Activated CD8-positive, alpha-beta memory T cell treated with anti-CD3 and anti-CD28 coated beads for 24 hours (primary cell): ENCODE data around the gene DEPDC4.
"Not testable (repeated sequence)": the region's sequence is repeated elsewhere in the genome, so short reads cannot be mapped to it uniquely, and the experiment has no call there.

ENCODE experiments used
- DNase-seq: peaks from one replicate; pipeline ENCODE4 v3.0.0-alpha.2; 2020

The DEPDC4 gene

DNA sequence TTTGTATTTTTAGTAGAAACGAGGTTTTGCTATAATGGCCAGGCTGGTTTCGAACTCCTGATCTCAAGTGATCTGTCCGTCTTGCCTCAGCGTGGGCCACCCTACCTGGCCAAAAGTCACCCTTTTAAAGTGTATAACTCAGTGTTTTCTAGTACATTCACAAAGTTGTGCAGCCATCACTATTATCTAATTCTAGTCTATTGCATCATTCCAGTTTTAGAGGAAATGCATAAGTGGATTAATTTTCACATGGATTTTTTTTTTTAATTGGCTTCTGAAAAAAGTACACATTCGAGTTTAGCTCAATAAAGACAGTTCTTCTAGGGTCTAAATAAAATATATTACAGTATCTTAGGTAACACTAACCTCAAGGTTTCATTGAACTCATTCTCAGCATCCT lies 3.7 kb downstream of the DEPDC4 start:
- no peak for DNase-seq

- no peak for DNase-seq
These were observed 8.8 kb downstream of the DEPDC4 start for GRCh38 chr12:100258127-100258526.

GRCh38 chr12:100254876-100255275 lies 12.0 kb downstream of the DEPDC4 start:
- no peak for DNase-seq

- DNase-seq, result no peak
These were observed 13.4 kb downstream of the DEPDC4 start for GRCh38 chr12:100253437-100253836.

GRCh38 chr12:100251917-100252316 lies 15.0 kb downstream of the DEPDC4 start:
- no peak for DNase-seq

- DNase-seq, result no peak
These were observed 16.9 kb downstream of the DEPDC4 start for GRCh38 chr12:100249941-100250340.

DNA sequence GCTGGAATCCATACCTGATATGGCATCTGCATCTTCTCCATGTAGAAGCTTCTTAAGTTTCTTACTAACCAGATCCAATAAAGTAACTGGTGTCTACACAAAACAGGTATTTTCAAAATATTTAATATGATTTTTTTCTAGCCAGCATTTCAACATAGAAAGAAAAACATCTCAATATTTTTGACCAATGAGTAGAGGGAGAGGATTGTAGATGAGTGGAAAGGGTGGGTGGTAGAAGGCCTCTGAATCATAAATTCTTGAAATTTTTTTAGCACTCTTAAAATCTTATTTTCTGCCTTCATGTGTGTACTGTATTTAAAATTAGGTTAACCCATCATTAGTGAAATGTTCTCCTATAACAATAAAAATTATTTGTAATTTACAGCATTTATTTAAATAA lies 18.0 kb downstream of the DEPDC4 start:
- DNase-seq, result no peak

- DNase-seq, result no peak
These were observed 19.1 kb downstream of the DEPDC4 start for GRCh38 chr12:100247765-100248164.

- no peak for DNase-seq
These were observed 23.7 kb downstream of the DEPDC4 start for GRCh38 chr12:100243137-100243536.

DNA sequence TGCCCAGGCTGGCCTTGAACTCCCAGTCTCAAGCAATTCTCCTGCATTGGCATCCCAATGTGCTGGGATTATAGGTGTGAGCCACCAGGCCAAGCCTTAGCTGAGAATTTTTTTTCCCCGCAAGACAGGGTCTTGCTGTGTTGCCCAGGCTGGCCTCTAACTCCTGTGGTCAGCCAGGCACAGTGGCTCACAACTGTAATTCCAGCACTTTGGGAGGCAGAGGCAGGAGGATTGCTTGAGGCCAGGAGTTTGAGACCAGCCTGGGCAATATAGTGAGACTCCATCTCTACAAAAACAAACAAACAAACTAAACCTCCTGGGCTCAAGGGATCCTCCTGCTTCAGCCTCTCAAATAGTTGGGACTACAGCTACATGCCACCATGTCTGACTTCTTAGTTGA lies 27.3 kb downstream of the DEPDC4 start:
- no peak for DNase-seq

DNA sequence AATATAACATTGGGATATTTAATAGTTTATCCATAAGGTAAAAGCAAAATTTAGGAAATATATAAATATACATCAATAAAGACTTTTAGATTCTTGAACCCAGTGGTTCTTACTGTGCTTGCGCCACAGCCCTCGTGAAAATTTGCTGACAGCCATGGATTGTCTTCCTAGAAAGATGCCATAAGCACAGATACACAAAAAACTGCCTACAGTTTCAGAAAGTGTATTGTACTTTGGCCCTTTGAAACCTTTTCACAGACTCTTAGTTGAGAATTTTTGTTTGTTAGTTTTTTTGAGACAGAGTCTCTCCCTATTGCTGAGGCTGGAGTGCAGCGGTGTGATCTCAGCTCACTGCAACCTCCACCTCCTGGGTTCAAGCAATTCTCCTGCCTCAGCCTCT lies 28.1 kb downstream of the DEPDC4 start:
- no peak for DNase-seq

DNA sequence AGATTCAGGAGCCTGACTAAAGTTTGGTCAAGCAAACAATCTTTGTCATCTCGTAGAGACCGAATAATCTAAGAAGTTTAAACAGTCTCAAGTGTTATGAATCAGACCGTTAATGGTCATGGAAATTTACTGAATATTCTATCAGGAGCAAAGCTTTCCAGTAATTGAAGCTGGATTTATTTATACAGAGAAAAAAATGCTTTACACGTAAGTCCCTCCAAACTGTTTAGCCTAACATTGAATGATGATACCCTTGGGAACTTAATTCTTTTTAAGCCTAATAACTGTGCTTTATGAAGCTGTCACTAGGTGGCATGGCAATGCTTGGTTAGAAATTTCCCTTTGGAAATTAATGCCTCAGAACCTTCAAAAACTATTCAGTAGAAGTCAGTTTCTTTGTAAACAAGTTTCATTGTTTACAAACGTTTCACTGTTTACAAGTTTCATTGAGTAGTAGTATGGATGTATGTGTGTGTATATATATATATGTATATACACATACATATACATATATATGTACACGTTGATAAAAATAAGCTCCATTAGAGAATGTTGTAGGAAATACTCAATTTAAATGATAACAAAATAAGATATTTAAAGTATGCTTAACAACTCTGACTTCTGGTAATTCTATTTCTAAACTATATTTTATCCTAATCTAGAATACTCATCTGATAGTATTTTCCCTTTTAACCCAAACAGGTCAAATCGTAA lies 32.1 kb downstream of the DEPDC4 start:
- no peak for DNase-seq

GRCh38 chr12:100234166-100234565 lies 32.7 kb downstream of the DEPDC4 start:
- DNase-seq, result no peak

- not testable (repeated sequence) for DNase-seq
These were observed 35.0 kb downstream of the DEPDC4 start for GRCh38 chr12:100231873-100232272.

DNA sequence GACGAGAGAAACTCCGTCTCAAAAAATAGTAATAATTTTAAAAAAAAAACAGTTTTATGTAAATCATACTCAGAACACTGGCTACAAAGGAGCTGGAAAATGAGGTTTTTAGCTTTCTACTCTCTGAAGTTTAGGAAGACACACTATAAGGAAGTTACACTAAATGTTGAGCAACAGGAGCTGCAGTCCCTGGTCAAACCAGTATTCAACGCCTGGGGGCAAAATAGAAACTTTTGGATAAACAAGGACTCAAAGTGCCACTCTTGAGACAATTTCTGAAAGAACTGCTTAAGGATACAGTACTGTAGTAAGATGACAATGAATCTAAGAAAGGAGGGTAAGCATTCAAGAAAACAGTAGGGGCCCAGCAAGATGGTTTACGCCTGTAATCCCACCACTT lies 37.0 kb downstream of the DEPDC4 start:
- no peak for DNase-seq

DNA sequence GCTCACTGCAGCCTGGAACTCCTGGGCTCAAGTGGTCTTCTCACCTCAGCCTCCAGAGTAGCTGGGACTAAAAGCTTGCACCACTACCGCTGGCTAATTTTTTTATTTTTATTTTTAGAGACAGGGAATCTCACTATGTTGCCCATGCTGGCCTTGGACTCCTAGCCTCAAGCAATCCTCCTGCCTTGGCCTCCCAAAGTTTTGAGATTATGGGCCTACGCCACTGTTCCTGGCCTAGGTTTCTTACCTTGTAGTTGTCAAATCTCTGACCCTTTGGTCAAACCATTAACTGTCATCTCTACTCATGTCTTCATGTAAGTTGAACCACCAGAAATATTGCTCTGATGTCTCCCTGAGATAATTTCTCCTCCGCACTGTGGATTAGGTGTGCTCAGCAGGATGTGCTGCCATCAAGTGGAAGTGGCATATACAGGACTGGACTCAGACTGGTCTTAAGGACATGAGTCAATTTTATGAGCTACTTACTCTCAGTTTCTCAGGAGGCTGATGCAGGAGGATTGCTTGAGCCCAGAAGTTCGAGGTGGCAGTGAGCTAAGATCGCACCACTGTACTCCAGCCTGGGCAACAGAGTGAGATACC lies 37.7 kb downstream of the DEPDC4 start:
- DNase-seq, result no peak

DNA sequence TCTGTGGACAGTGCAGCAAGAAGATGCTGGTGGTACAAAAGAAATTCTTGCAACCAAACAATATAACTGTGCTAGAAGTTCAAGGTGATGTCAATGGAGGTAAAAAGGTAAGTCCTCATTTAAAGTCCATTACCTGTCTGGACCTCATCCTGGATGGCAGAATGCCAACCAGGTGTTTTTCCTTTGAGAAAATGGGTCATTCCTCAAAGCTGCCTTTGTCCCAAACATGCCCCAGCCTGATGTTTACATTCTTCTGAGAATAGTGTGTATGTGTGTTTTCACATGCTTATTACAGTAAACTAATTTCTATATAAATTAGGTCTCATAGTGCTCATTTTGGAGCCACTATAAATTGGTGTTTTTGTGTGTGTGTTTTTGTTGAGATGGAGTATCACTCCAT lies 41.4 kb downstream of the DEPDC4 start:
- no peak for DNase-seq

DNA sequence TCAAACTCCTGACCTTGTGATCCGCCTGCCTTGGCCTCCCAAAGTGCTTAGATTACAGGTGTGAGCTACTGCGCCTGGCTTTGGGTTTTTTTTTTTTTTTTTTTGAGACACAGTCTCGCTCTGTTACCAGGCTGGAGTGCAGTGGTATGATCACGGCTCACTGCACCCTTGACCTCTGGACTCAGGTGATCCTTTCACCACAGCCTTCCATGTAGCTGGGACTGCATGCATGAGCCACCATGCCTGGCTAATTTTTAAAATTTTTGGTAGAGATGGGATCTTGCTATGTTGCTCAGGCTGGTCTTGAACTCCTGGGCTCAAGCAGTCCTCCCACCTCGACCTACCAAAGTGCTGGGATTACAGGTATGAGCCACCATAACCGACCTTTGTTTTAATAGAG lies 44.7 kb downstream of the DEPDC4 start:
- not testable (repeated sequence) for DNase-seq

DNA sequence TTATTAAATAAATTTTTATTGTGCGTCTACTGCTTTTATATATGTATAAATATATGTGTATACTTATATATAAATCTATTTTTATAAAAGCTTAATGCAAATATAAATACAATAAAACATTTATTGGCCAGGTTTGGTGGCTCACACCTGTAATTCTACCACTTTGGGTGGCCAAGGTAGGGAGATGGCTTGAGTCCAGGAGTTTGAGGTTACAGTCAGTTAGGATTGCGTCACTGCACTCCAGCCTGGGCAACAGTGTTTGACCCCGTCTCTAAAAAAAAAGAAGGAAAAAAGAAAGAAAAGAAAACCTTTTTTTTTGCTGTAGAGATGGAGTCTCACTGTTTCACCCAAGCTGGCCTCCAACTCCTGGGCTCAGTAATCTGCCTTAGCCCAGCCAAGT lies 45.4 kb downstream of the DEPDC4 start:
- no peak for DNase-seq

- no peak for DNase-seq
These were observed 47.4 kb downstream of the DEPDC4 start for GRCh38 chr12:100219328-100220109.

- DNase-seq, result no peak
These were observed 50.5 kb downstream of the DEPDC4 start for GRCh38 chr12:100216337-100216736.

- DNase-seq, result no peak
These were observed 51.7 kb downstream of the DEPDC4 start for GRCh38 chr12:100215209-100215608.

- no peak for DNase-seq
These were observed 52.4 kb downstream of the DEPDC4 start for GRCh38 chr12:100214518-100214917.
